Lower leg skin (tissue), 4 donors: ENCODE measurements around the gene MAGEA9B. TPM values are rescaled to one million over a fixed set of nuclear protein-coding genes. Genes with fewer than 3 reads are reported as not detected.
"Not testable (repeated sequence)": the region's sequence is repeated elsewhere in the genome, so short reads cannot be mapped to it uniquely, and the experiment has no call there.

ENCODE experiments used
- DNase-seq, 2 donors: peaks; one replicate each; pipeline ENCODE4 v3.0.0-alpha.2; 2019; ENCODE audit warnings: low spot score in 2 of 2
- H3K4me3 ChIP-seq: fragments of 200-600 bp; sonication (generic); 2 replicates; pipeline ENCODE4 v1.5.1; 2017; ENCODE audit warnings: mild to moderate bottlenecking, low read depth; ENCODE audit not compliant: poor library complexity, severe bottlenecking
- POLR2A ChIP-seq, 2 donors: fragments of 450-650 bp; IDR thresholded peaks; one replicate each; pipeline ENCODE4 v1.6.1; 2016 to 2017; ENCODE audit warnings: antibody characterized with exemption in 2 of 2, mild to moderate bottlenecking in 1 of 2, moderate library complexity in 1 of 2
- WGBS, 2 donors: methylation state at CpG; one replicate each; pipeline ENCODE4 v1.1.5; 2018; 5-methylcytosine and 5-hydroxymethylcytosine counted together
- intact Hi-C: fragments of 100-400 bp; cut with DNase I; formaldehyde crosslinking; loops from one replicate; pipeline ENCODE4 v1.15.0; 2023; ENCODE audit warnings: low total_unique reads
- total RNA-seq, 4 donors: library from RNA; depleted of rRNA; stranded (reverse); fragments of >200 nt; gene quantifications; one replicate each; pipeline ENCODE4 v1.1.0, GENCODE V29; 2016
- TF ChIP-seq, protein P1 (sequence below), 3 donors: fragments of 450-650 bp; IDR thresholded peaks; one replicate each; pipeline ENCODE4 v1.5.1; 2016; ENCODE audit warnings: antibody characterized with exemption in 3 of 3, mild to moderate bottlenecking in 3 of 3, moderate library complexity in 2 of 3

Gene MAGEA9B
- total RNA-seq, 4 donors from 2014 or later, result not detected

DNA sequence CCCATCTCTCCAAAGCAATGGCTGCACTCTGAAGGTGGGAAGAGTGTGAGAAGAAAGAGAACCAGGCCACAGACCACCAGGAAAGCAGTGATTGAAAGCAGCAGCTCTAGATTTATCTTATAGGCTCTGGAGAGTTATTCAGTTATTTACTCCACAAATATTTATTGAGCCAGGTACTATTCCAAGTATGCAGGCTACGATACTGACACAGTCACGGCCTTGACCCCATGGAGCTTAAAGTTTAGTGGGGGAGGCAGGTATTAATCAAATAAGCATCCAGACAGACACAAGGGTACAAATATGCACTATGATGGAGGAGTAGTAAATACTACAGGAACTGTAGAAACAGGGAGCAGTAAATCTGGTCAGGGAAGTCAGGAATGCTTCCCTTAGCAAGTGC, 41.5 kb upstream of the MAGEA9B start:
- no peak for TF ChIP-seq POLR2A (IDR thresholded peaks at IDR 0.05)
- TF ChIP-seq, protein P1, sequence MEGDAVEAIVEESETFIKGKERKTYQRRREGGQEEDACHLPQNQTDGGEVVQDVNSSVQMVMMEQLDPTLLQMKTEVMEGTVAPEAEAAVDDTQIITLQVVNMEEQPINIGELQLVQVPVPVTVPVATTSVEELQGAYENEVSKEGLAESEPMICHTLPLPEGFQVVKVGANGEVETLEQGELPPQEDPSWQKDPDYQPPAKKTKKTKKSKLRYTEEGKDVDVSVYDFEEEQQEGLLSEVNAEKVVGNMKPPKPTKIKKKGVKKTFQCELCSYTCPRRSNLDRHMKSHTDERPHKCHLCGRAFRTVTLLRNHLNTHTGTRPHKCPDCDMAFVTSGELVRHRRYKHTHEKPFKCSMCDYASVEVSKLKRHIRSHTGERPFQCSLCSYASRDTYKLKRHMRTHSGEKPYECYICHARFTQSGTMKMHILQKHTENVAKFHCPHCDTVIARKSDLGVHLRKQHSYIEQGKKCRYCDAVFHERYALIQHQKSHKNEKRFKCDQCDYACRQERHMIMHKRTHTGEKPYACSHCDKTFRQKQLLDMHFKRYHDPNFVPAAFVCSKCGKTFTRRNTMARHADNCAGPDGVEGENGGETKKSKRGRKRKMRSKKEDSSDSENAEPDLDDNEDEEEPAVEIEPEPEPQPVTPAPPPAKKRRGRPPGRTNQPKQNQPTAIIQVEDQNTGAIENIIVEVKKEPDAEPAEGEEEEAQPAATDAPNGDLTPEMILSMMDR (IDR thresholded peaks at IDR 0.05), result no peak
- DNase-seq, result no peak
- intact Hi-C loops, result no loop called here
- 83 to 90% methylated on average over 2 of the region's 2 CpGs for WGBS, 2 donors
- H3K4me3 ChIP-seq, result no peak overlapping the region

DNA sequence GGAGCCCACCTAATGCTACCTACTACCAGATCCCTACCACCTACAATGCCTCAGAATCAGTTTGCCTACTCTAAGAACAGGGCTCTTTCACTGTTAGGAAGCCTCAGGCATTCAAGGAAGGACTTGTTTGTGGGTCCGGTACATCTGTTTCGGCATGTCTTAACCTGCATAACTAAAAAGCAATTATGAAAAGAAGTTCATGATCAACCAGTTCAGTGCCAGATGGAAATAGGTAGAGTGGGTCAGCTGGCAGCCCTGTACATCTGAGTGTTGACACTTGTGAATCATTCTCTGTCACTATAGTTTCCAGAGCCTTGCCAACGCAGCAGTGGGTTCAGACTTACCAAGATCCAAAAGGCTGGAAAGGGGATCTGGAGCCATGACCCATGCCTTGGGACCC, 41.0 kb upstream of the MAGEA9B start:
- intact Hi-C loops, result no loop called here
- 42 to 66% methylated on average over 2 to 3 of the region's 3 CpGs for whole genome bisulfite sequencing, 2 donors
- H3K4me3 ChIP-seq, result no peak overlapping the region
- DNase-seq, result no peak
- TF ChIP-seq POLR2A (IDR thresholded peaks at IDR 0.05), result no peak
- TF ChIP-seq, protein P1 (IDR thresholded peaks at IDR 0.05), result no peak

DNA sequence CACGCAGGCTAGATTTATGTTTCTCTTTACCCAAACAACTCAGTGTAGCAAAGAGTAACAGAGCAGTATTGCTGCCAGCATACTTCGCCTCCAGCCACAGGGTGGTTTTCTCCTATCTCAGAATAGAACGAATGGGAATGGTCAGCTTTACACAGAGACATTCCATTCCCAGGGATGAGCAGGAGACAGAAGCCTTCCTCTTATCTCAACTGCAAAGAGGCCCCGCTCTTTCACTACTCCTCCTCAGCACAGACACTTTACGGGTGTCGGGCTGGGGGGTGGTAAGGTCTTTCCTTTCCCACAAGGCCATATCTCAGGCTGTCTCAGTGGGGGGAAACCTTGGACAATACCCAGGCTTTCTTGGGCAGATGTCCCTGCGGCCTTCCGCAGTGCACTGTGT, 39.6 kb upstream of the MAGEA9B start:
- WGBS, 2 donors, result 79 to 82% methylated on average over 8 of the region's 8 CpGs
- intact Hi-C loops, H3K4me3 ChIP-seq, DNase-seq: not testable (repeated sequence)

DNA sequence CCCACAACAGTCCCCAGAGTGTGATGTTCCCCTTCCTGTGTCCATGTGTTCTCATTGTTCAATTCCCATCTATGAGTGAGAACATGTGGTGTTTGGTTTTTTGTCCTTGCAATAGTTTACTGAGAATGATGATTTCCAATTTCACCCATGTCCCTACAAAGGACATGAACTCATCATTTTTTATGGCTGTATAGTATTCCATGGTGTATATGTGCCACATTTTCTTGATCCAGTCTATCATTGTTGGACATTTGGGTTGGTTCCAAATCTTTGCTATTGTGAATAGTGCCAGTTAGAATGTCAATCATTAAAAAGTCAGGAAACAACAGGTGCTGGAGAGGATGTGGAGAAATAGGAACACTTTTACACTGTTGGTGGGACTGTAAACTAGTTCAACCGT, 32.4 kb upstream of the MAGEA9B start:
- H3K4me3 ChIP-seq, intact Hi-C loops, DNase-seq: not testable (repeated sequence)
- 38% methylated on average over 1 of the region's 1 CpG; no CpG with 5 or more reads in 1 of the 2 donors for WGBS, 2 donors

DNA sequence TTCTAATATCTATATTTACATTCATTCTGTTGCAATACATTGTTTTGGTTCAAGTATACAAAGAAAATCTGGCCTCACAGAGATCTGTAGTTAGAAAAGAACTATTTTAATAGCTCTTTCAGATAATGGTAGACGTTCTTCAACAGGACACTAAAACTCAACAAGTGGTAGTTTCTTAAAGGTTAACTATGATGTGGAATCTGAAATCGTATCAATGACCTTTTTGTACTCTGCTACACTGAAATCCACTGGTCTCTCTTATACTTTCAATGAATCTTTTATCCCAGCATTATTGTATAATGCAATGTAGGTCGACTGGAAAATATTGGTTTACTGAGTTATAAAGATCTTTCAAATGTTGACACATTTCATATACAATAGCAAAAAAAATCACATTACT, 31.6 kb upstream of the MAGEA9B start:
- no peak for DNase-seq
- 63 to 95% methylated on average over 3 of the region's 3 CpGs for whole genome bisulfite sequencing, 2 donors
- no peak overlapping the region for H3K4me3 ChIP-seq
- TF ChIP-seq POLR2A (IDR thresholded peaks at IDR 0.05), result no peak
- TF ChIP-seq, protein P1 (IDR thresholded peaks at IDR 0.05), result no peak
- intact Hi-C loops, result no loop called here

DNA sequence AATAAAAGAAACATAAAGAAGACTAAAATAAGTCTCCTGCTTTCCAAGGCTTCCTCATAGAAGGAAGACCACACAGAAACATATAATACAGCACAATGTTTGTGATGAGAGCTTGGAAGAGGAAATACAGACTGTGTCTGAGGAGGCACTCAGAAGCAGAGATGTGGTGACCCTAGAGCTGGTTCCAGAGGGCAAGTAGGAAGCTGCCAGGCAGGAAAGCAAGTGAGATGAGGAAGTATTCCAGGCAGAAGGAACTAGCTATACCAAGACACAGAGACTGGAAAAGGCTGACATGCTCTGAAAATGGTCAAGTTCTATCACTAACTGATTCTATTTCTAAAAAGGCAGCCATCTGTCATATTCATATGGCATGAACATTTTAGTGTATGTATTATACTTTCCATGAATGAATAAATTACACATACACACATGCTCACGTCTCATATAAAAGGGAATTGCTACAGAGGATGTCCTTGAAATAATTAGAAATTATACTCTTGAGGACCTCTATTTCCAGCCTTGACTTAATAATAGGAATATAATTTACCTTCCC, 24.4 kb upstream of the MAGEA9B start:
- intact Hi-C loops, result no loop called here
- WGBS, 2 donors, result 45 to 70% methylated on average over 1 of the region's 1 CpG

DNA sequence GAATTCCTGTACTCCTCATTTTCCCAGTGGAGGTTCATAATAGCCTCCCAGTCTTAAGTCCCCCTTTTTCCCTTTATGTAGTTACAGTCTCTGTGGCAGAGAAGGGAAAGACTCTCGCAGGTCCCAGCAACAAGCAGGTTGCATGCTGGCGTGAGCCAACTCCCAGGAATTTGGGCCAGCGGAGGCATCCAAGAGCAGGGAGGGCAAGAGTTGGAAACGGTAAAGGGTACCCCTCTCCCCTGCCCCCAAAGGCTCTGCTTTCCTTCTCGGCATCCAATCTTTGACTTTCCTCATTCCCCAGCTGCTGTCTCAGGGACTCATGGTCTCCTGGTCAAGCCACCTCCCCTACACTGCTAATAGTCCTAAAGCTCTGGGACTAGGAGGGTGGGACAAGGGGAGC, 23.3 kb upstream of the MAGEA9B start:
- WGBS, 2 donors, result 71 to 90% methylated on average over 5 of the region's 5 CpGs
- H3K4me3 ChIP-seq, result no peak overlapping the region
- TF ChIP-seq, protein P1 (IDR thresholded peaks at IDR 0.05), result no peak
- no peak for TF ChIP-seq POLR2A (IDR thresholded peaks at IDR 0.05)
- no peak for DNase-seq
- intact Hi-C loops, result no loop called here

More for the DNA sequence above, 24.4 kb upstream of the MAGEA9B start:
- no peak for DNase-seq
- TF ChIP-seq POLR2A (IDR thresholded peaks at IDR 0.05), result no peak
- TF ChIP-seq, protein P1 (IDR thresholded peaks at IDR 0.05), result no peak
- H3K4me3 ChIP-seq, result no peak overlapping the region
